Measurements from ENCODE around the gene PTPRN2. TPM values are rescaled to one million over a fixed set of nuclear protein-coding genes. Genes with fewer than 3 reads are reported as not detected.

PTPRN2 gene
- total and polyA plus RNA-seq, 2 donors from 2014 or later, result 4.8 to 6.2 TPM

- FAIRE-seq (no peak), DNase-seq (no peak)
- peaks cover 4% of the 10 kb centered on the region for H3K27me3 ChIP-seq (ENCODE audit: control insufficient read depth, insufficient read depth, low read length)
- H3K27ac ChIP-seq (ENCODE audit: low read depth in 2 of 2, low read length in 2 of 2), result no peak overlapping the region
- intact Hi-C loops (cut with DNase I), result no loop called here
- H3K4me3 ChIP-seq (ENCODE audit: low read length in 3 of 3), result no peak overlapping the region
- no peak for TF ChIP-seq CTCF (IDR thresholded peaks at IDR 0.05; ENCODE audit: borderline replicate concordance, extremely low read depth, insufficient read depth)
- no peaks in the 10 kb centered on the region for H3K36me3 ChIP-seq (ENCODE audit: control insufficient read depth in 2 of 3, insufficient read depth in 3 of 3, low read length in 3 of 3)
- peaks cover 0 to 2% (median 0%) of the 10 kb centered on the region in 3 donors for H3K9me3 ChIP-seq (ENCODE audit: control insufficient read depth in 2 of 3, insufficient read depth in 1 of 3, low read length in 3 of 3)
- H3K9ac ChIP-seq (ENCODE audit: low read length in 3 of 3), result no peak overlapping the region
- H3K4me1 ChIP-seq (ENCODE audit: control insufficient read depth in 2 of 3, insufficient read depth in 2 of 3, low read depth in 1 of 3, low read length in 3 of 3), result no peaks in the 10 kb centered on the region
Measured at GRCh38 chr7:157871681-157872080, 715.9 kb downstream of the PTPRN2 start.

- no peaks in the 10 kb centered on the region for H3K4me1 ChIP-seq (ENCODE audit: control insufficient read depth in 2 of 3, insufficient read depth in 2 of 3, low read depth in 1 of 3, low read length in 3 of 3)
Measured at GRCh38 chr7:157870644-157871290, 716.9 kb downstream of the PTPRN2 start.

GRCh38 chr7:157869793-157870192 is 717.8 kb downstream of the PTPRN2 start:
- FAIRE-seq, result no peak
- H3K4me1 ChIP-seq (ENCODE audit: control insufficient read depth in 2 of 3, insufficient read depth in 2 of 3, low read depth in 1 of 3, low read length in 3 of 3), result no peaks in the 10 kb centered on the region
- no peak for TF ChIP-seq CTCF (IDR thresholded peaks at IDR 0.05; ENCODE audit: borderline replicate concordance, extremely low read depth, insufficient read depth)

More at GRCh38 chr7:157870644-157871290, 716.9 kb downstream of the PTPRN2 start:
- no peak overlapping the region for H3K9ac ChIP-seq (ENCODE audit: low read length in 3 of 3)
- peaks cover 0 to 2% (median 0%) of the 10 kb centered on the region in 3 donors for H3K9me3 ChIP-seq (ENCODE audit: control insufficient read depth in 2 of 3, insufficient read depth in 1 of 3, low read length in 3 of 3)
- no peak overlapping the region for H3K4me3 ChIP-seq (ENCODE audit: low read length in 3 of 3)
- H3K27me3 ChIP-seq (ENCODE audit: control insufficient read depth, insufficient read depth, low read length), result peaks cover 4% of the 10 kb centered on the region
- no peak for DNase-seq
- no peaks in the 10 kb centered on the region for H3K36me3 ChIP-seq (ENCODE audit: control insufficient read depth in 2 of 3, insufficient read depth in 3 of 3, low read length in 3 of 3)
- no peak for TF ChIP-seq CTCF (IDR thresholded peaks at IDR 0.05; ENCODE audit: borderline replicate concordance, extremely low read depth, insufficient read depth)
- intact Hi-C loops (cut with DNase I), result no loop called here
- no peak for FAIRE-seq
- no peak overlapping the region for H3K27ac ChIP-seq (ENCODE audit: low read depth in 2 of 2, low read length in 2 of 2)

More at GRCh38 chr7:157869793-157870192, 717.8 kb downstream of the PTPRN2 start:
- Histone ChIP-seq H3K4me3 (ENCODE audit: low read length in 3 of 3) (no peak overlapping the region), H3K9ac (ENCODE audit: low read length in 3 of 3) (no peak overlapping the region), H3K27me3 (ENCODE audit: control insufficient read depth, insufficient read depth, low read length) (peaks cover 3% of the 10 kb centered on the region), H3K27ac (ENCODE audit: low read depth in 2 of 2, low read length in 2 of 2) (no peak overlapping the region), H3K36me3 (ENCODE audit: control insufficient read depth in 2 of 3, insufficient read depth in 3 of 3, low read length in 3 of 3) (no peaks in the 10 kb centered on the region), H3K9me3 (ENCODE audit: control insufficient read depth in 2 of 3, insufficient read depth in 1 of 3, low read length in 3 of 3) (peaks cover 0 to 2% (median 0%) of the 10 kb centered on the region in 3 donors)
- DNase-seq, result no peak
- intact Hi-C loops (cut with DNase I), result no loop called here

Data from kidney (tissue), 14 donors.